HG02763 (cell line): ENCODE data around the gene TBC1D4.
"Not testable (repeated sequence)": the region's sequence is repeated elsewhere in the genome, so short reads cannot be mapped to it uniquely, and the experiment has no call there.

ENCODE experiments used
- ATAC-seq: cut with Tn5 transposase; IDR thresholded peaks from one replicate; pipeline ENCODE4 v1.9.1; 2021; ENCODE audit warnings: mild to moderate bottlenecking, moderate library complexity; ENCODE audit not compliant: unreplicated experiment

The TBC1D4 gene

GRCh38 chr13:75329723-75330122 is 152.2 kb downstream of the TBC1D4 start:
- ATAC-seq: no peak

GRCh38 chr13:75329097-75329496 is 152.9 kb downstream of the TBC1D4 start:
- ATAC-seq: no peak

- no peak for ATAC-seq
These were observed 154.8 kb downstream of the TBC1D4 start for GRCh38 chr13:75327135-75327510.

GRCh38 chr13:75326173-75327134 is 155.5 kb downstream of the TBC1D4 start:
- peak; percentile 74 for ATAC-seq

- ATAC-seq: no peak
These were observed 156.3 kb downstream of the TBC1D4 start for GRCh38 chr13:75325711-75326110.

GRCh38 chr13:75324413-75324940 is 157.5 kb downstream of the TBC1D4 start:
- ATAC-seq: no peak

GRCh38 chr13:75321084-75321483 is 160.9 kb downstream of the TBC1D4 start:
- ATAC-seq: no peak

GRCh38 chr13:75319254-75319653 is 162.7 kb downstream of the TBC1D4 start:
- ATAC-seq: no peak

- no peak for ATAC-seq
These were observed 163.7 kb downstream of the TBC1D4 start for GRCh38 chr13:75318138-75318833.

- no peak for ATAC-seq
These were observed 165.5 kb downstream of the TBC1D4 start for GRCh38 chr13:75316427-75316826.

GRCh38 chr13:75312884-75313520 is 169.0 kb downstream of the TBC1D4 start:
- peak; percentile 41 for ATAC-seq

- ATAC-seq: no peak
These were observed 171.9 kb downstream of the TBC1D4 start for GRCh38 chr13:75309981-75310580.

GRCh38 chr13:75308222-75308621 is 173.7 kb downstream of the TBC1D4 start:
- peak; percentile 32 for ATAC-seq

GRCh38 chr13:75307370-75307949 is 174.5 kb downstream of the TBC1D4 start:
- ATAC-seq: no peak

GRCh38 chr13:75306967-75307366 is 175.0 kb downstream of the TBC1D4 start:
- ATAC-seq: not testable (repeated sequence)

GRCh38 chr13:75305059-75305458 is 176.9 kb downstream of the TBC1D4 start:
- no peak for ATAC-seq

GRCh38 chr13:75303263-75303662 is 178.7 kb downstream of the TBC1D4 start:
- ATAC-seq: no peak

GRCh38 chr13:75302071-75302698 is 179.8 kb downstream of the TBC1D4 start:
- no peak for ATAC-seq

GRCh38 chr13:75299913-75300862 is 181.8 kb downstream of the TBC1D4 start:
- peak; percentile 67 for ATAC-seq
